MM.1S (cell line): Measurements from ENCODE around the gene ITIH3.

Experiments used
- DNase-seq: peaks from one replicate; pipeline ENCODE4 v3.0.0-alpha.2; 2015
- H2AFZ ChIP-seq: fragments of 300-600 bp; sonication (generic); 2 replicates; pipeline ENCODE4 v1.6.0; 2016; ENCODE audit warnings: antibody characterized with exemption, low read length
- H3F3A ChIP-seq: fragments of 300-600 bp; sonication (generic); 2 replicates; pipeline ENCODE4 v1.6.1; 2016; ENCODE audit warnings: mild to moderate bottlenecking, antibody characterized with exemption, low read length, moderate library complexity, mixed read lengths; ENCODE audit not compliant: insufficient read depth
- H3K27ac ChIP-seq: fragments of 300-600 bp; sonication (generic); 2 replicates; pipeline ENCODE4 v1.5.1; 2016; ENCODE audit warnings: mild to moderate bottlenecking, low read length
- H3K27me3 ChIP-seq: fragments of 300-600 bp; sonication (generic); replicated peaks from 2 replicates; pipeline ENCODE4 v1.6.0; 2016; ENCODE audit warnings: low read length; ENCODE audit not compliant: insufficient read depth
- H3K36me3 ChIP-seq: fragments of 300-600 bp; sonication (generic); replicated peaks from 2 replicates; pipeline ENCODE4 v1.6.1; 2016; ENCODE audit warnings: mild to moderate bottlenecking, low read length, mixed read lengths; ENCODE audit not compliant: insufficient read depth
- H3K4me1 ChIP-seq: fragments of 300-600 bp; sonication (generic); 2 replicates; pipeline ENCODE4 v1.6.1; 2016; ENCODE audit warnings: low read length, mixed read lengths
- H3K4me2 ChIP-seq: fragments of 300-600 bp; sonication (generic); 2 replicates; pipeline ENCODE4 v1.6.0; 2016; ENCODE audit warnings: low read depth, low read length
- H3K4me3 ChIP-seq: fragments of 300-600 bp; sonication (generic); 2 replicates; pipeline ENCODE4 v1.5.1; 2016; ENCODE audit warnings: low read length, mixed read lengths
- H3K79me2 ChIP-seq: fragments of 300-600 bp; sonication (generic); 2 replicates; pipeline ENCODE4 v1.6.1; 2016; ENCODE audit warnings: mixed run types, low read length, mixed read lengths
- H3K9ac ChIP-seq: fragments of 300-600 bp; sonication (generic); 2 replicates; pipeline ENCODE4 v1.6.1; 2016; ENCODE audit warnings: low read length, mixed read lengths
- H3K9me2 ChIP-seq: fragments of 300-600 bp; sonication (generic); replicated peaks from 2 replicates; pipeline ENCODE4 v1.6.1; 2016; ENCODE audit warnings: mild to moderate bottlenecking, low read length, mixed read lengths; ENCODE audit not compliant: insufficient read depth
- H3K9me3 ChIP-seq: fragments of 300-600 bp; sonication (generic); replicated peaks from 2 replicates; pipeline ENCODE4 v1.6.1; 2016; ENCODE audit warnings: mild to moderate bottlenecking, low read length, mixed read lengths; ENCODE audit not compliant: insufficient read depth
- H4K20me1 ChIP-seq: fragments of 300-600 bp; sonication (generic); 2 replicates; pipeline ENCODE4 v1.6.1; 2016; ENCODE audit warnings: mild to moderate bottlenecking, low read length, moderate library complexity, mixed read lengths; ENCODE audit not compliant: insufficient read depth
- EZH2 ChIP-seq: fragments of 300-600 bp; sonication (generic); optimal IDR thresholded peaks from 2 replicates; pipeline ENCODE3; 2017; ENCODE audit warnings: low read depth, mild to moderate bottlenecking, antibody characterized with exemption, low read length, mixed read lengths
- EZH2phosphoT487 ChIP-seq: fragments of 300-600 bp; sonication (generic); IDR thresholded peaks from 2 replicates; pipeline ENCODE4 v1.6.1; 2018; ENCODE audit warnings: antibody characterized with exemption, low read length
- TF ChIP-seq, protein P1 (sequence below): fragments of 300-600 bp; sonication (generic); IDR thresholded peaks from 2 replicates; pipeline ENCODE4 v1.5.1; 2016; ENCODE audit warnings: antibody characterized with exemption, low read length, mixed read lengths

Gene ITIH3

DNA sequence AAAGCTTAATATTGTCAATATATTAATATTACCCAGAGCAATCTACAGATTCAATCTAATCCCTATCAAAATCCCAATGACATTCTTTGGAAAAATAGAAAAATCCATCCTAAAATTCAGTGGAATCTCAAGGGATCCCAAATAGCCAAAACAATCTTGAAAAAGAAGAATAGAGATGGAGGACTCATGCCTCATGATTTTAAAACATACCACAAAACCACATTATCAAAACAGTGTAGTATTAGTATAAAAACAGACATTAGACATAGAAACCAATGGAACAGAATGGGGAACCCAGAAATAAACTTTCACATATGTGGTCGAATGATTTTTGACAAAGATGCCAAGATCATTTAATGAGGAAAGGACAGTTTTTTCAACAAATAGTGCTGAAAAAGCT is 38.5 kb upstream of the ITIH3 start:
- no peaks in the 10 kb centered on the region for H4K20me1 ChIP-seq
- H3K4me3 ChIP-seq = no peak overlapping the region
- no peaks in the 10 kb centered on the region for H3K27me3 ChIP-seq
- H3K36me3 ChIP-seq = no peaks in the 10 kb centered on the region; the same call in 1 of the 2 replicates
- no peaks in the 10 kb centered on the region for H3K9me2 ChIP-seq
- H2AFZ ChIP-seq = no peak overlapping the region
- DNase-seq = no peak
- H3K9me3 ChIP-seq = no peaks in the 10 kb centered on the region
- no peaks in the 10 kb centered on the region for H3K4me1 ChIP-seq
- no peak overlapping the region for H3K27ac ChIP-seq
- no peak overlapping the region for H3K4me2 ChIP-seq
- TF ChIP-seq, protein P1, sequence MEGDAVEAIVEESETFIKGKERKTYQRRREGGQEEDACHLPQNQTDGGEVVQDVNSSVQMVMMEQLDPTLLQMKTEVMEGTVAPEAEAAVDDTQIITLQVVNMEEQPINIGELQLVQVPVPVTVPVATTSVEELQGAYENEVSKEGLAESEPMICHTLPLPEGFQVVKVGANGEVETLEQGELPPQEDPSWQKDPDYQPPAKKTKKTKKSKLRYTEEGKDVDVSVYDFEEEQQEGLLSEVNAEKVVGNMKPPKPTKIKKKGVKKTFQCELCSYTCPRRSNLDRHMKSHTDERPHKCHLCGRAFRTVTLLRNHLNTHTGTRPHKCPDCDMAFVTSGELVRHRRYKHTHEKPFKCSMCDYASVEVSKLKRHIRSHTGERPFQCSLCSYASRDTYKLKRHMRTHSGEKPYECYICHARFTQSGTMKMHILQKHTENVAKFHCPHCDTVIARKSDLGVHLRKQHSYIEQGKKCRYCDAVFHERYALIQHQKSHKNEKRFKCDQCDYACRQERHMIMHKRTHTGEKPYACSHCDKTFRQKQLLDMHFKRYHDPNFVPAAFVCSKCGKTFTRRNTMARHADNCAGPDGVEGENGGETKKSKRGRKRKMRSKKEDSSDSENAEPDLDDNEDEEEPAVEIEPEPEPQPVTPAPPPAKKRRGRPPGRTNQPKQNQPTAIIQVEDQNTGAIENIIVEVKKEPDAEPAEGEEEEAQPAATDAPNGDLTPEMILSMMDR = no peak
- TF ChIP-seq EZH2 = no peak
- no peaks in the 10 kb centered on the region for H3K79me2 ChIP-seq
- no peak overlapping the region for H3K9ac ChIP-seq
- no peaks in the 10 kb centered on the region for H3F3A ChIP-seq

DNA sequence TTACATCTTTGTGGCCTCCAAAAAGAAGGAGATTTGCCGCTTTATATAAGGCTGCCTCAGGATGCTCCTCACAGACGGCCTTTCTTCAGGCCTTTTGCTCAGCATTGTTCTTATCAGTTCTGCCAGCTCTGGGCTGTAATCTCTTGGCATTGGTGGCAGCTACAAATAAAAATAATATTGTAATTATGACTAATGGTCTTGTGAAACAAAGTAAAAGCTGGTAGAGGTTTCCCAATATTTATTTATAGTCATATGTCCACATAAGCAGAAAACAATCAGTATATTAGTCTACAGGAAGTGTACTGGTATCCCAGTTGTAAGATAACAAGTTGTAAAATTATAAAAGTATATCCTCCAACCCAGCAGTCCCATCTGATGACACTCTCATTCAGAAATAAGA is 31.1 kb upstream of the ITIH3 start:
- Histone ChIP-seq H3F3A (no peaks in the 10 kb centered on the region), H3K4me2 (no peak overlapping the region), H4K20me1 (no peaks in the 10 kb centered on the region), H3K36me3 (no peaks in the 10 kb centered on the region; the same call in 1 of the 2 replicates), H3K4me1 (no peaks in the 10 kb centered on the region), H3K27ac (no peak overlapping the region), H3K9ac (no peak overlapping the region), H3K9me2 (no peaks in the 10 kb centered on the region), H3K4me3 (no peak overlapping the region), H3K27me3 (no peaks in the 10 kb centered on the region), H3K79me2 (peaks cover 8% of the 10 kb centered on the region), H2AFZ (no peak overlapping the region), H3K9me3 (no peaks in the 10 kb centered on the region)
- TF ChIP-seq EZH2 (no peak), EZH2phosphoT487 (no peak)
- TF ChIP-seq, protein P1 = no peak
- no peak for DNase-seq

DNA sequence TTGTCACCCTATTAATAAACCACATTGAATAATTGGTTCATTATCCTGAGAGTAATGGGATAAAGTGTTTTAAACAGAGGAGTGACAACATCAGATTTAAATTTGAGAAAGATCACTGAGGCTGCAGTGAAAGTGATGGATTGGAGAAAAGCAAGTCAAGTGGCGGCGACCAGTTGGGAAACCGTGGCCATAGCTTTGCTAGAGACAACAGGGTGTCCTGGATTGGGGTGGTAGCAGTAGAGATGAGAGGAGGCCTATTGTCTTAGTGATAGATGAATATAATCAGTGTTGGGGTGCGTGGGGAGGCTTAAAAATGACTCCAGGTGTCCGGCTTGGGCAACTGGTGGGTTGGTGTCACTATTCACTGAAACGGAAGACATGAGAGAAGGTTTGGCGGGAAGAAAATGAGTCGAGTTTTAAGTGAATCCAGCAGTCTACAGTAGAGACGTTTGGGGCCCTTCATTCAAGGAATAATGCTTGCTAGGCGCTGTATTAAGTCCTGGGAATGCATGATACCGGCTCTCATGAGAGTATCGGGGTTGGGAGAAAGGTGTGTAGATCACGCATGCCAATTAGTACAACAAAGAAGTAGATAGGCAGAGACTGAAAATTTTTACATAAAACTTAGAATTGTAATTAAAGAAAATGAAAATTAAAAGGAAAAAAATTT is 24.7 kb upstream of the ITIH3 start:
- Histone ChIP-seq H3K4me1 (peaks cover 9% of the 10 kb centered on the region), H3F3A (0 out of 2 replicates have a peak, but pooled peaks cover 2% of the 10 kb centered on the region), H3K79me2 (peaks cover 26% of the 10 kb centered on the region), H4K20me1 (no peaks in the 10 kb centered on the region), H3K9me2 (no peaks in the 10 kb centered on the region), H2AFZ (peak overlapping the region; percentile 94), H3K4me3 (peak overlapping the region; percentile 81), H3K27ac (peak overlapping the region; percentile 48; the same call in 1 of the 2 replicates), H3K4me2 (peak overlapping the region; percentile 62), H3K9ac (peak overlapping the region; percentile 72), H3K27me3 (no peaks in the 10 kb centered on the region), H3K36me3 (no peaks in the 10 kb centered on the region; the same call in 1 of the 2 replicates), H3K9me3 (no peaks in the 10 kb centered on the region)
- TF ChIP-seq EZH2 (no peak), EZH2phosphoT487 (no peak)
- TF ChIP-seq, protein P1 = no peak
- DNase-seq = peak; percentile 20
